Measurements from ENCODE around the gene JAML. TPM values are rescaled to one million over a fixed set of nuclear protein-coding genes. Genes with fewer than 3 reads are reported as not detected.

The JAML gene
- total and polyA plus RNA-seq, 2 of the 8 experiments (the other 6 are each of a cell fraction or from before 2014, with no cell fraction given): 0.12 to 0.58 TPM

DNA sequence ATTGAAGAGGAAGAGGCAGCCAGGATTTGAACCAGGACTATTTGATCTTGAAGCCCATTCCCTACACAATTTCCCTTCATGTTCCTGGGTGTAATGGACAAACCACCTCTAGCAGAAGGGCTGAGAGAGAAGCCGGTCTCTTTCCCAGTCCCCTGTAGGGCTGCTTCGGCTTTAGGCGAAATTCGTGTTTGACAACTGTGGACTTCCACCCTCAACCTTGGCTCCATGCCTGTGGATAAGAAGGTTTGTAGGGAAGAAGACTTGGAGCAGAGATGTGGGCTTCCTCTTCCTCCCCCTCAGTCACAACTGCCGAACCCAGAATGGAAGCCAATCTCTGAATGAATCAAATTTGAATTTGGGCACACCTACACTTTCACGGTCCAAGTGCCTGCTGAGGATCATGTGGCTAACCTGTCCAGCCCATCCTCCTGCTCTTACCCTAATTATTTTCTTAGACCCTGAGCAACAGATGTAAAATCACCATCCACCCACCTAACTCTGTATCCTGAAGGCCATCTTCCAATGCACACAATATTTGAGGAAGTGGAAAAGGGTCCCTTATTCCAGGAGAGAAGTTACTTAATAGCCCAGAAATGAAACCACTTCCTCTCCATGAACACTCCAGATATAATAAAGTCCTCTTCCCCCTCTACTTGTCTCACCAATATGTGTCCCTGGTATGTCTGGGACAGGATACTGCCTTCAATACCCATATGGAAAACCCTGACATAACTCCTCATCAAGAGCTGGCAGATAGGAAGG lies 38.3 kb downstream of the JAML start (continued):
- TF ChIP-seq BCL11A (IDR thresholded peaks at IDR 0.05; ENCODE audit: low read depth in 2 of 2, low read length in 2 of 2) (no peak), MAFK (IDR thresholded peaks at IDR 0.05; ENCODE audit: low read depth, low read length) (no peak), RXRA (IDR thresholded peaks at IDR 0.05; ENCODE audit: insufficient read depth, low read depth, low read length) (no peak)

Data from H1 (cell line).